Urothelium cell line (cell line): ENCODE measurements around the gene IMPA2.
"Not testable (repeated sequence)": the region's sequence is repeated elsewhere in the genome, so short reads cannot be mapped to it uniquely, and the experiment has no call there.

Experiments
- DNase-seq: peaks from one replicate; pipeline ENCODE4 v3.0.0; 2011; ENCODE audit warnings: low spot score, mixed read lengths
- FAIRE-seq: peaks from 2 replicates; lab custom pipeline; 2011; peaks lifted over from hg19 to GRCh38; lab: Jason Lieb, UNC

The IMPA2 gene

GRCh38 chr18:11981192-11981542, at the start of gene IMPA2:
Gene IMPA2, plus strand, starts transcription at chr18:11981507. Its CDS starts 163 bp downstream, at chr18:11981670.
- DNase-seq, result peak; percentile 100
- peak; percentile 100 for FAIRE-seq

- no peak for DNase-seq
- FAIRE-seq, result peak; percentile 23
Observed at GRCh38 chr18:11932393-11932792, 48.9 kb upstream of the IMPA2 start.

DNA sequence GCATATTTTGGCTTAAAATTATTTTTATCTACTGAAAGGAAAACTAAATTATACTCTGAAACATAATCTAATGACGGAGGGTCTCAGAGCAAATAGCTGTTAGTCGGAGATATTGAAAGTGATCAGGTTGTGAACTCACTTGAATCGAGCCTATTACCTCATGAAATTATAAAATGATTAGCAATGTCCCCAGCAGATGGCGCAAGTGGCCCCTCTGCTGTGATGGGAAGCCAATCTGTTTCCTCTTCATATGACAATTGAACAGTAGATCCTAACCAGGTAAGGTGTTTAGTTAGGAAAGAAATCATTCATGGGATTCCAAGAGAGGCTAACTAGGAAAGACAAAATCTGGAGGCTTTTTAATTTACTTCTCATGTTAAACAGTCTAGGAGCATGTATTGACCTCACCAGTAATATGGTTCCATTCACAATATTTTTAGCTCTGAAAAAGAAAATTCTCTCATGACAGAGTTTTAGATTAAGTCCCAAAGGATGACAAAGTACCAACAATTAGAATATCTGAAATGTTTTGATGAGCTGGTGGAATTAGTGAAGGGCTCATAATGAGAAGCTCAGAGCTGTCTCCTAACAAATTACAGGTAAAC, 43.3 kb upstream of the IMPA2 start:
- peak; percentile 80 for DNase-seq
- peak; percentile 30 for FAIRE-seq

DNA sequence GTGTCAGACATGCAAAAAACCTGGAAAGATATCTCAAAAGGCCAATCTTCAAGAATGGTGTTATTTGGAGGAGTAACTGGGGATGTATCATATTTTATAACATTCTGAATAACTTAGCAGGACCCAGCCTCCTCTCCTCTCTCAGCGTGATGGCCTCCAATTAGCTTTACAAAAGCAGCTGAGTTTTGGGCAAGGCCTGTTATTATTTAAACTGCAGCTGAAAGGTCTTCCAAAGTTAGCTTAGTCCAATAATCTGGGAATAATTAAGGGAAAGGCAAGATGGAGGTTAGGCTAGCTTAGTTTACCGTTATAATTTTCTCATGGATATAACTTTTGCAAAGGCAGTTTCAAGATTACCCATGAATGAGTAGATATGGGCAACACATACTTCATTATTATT, 40.4 kb upstream of the IMPA2 start:
- DNase-seq (no peak), FAIRE-seq (no peak)

- DNase-seq, result no peak
- peak; percentile 46 for FAIRE-seq
Observed at GRCh38 chr18:11943551-11943950, 37.8 kb upstream of the IMPA2 start.

DNA sequence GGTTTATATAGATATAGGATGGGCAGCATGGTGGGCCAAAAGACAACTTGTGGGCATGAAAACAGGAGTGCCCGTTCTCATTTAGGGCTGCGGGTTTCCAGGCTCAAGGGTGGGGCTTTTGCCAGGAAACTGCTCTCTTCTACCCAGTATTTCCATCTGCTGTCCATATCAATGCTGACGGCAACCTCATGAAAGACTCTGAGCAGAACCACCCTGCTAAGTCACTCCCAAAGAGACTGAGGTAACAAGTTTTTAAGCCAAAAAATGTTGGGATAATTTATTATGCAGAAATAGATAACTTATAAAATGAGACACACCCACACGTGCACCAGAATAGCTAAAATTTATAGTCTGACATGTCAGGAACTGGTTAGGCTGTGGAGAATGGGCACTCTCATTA, 37.1 kb upstream of the IMPA2 start:
- DNase-seq (no peak), FAIRE-seq (no peak)

DNA sequence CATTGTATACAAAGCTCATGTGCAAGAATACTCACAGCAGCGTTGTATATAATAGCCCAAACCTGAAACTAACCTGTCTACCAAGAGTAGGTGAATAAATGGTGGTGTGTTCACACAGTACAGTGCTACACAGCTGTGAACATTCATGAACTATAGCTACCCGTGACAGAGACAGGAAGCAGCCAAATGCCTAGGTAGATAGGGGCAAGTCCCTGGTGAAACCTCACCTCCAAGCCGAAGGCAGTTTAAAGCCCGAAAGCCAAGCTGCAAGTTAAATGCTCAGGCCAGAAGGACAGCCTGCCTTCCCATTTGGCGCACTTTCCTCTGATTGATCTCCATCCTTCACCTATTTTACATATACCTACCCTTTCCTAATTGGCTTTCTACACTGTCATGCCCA, 36.5 kb upstream of the IMPA2 start:
- DNase-seq, result no peak
- no peak for FAIRE-seq

GRCh38 chr18:11945834-11946659, 35.3 kb upstream of the IMPA2 start:
- FAIRE-seq, result peak; percentile 30

GRCh38 chr18:11946756-11947155, 34.6 kb upstream of the IMPA2 start:
- DNase-seq, result no peak

More at GRCh38 chr18:11945834-11946659, 35.3 kb upstream of the IMPA2 start:
- not testable (repeated sequence) for DNase-seq

DNA sequence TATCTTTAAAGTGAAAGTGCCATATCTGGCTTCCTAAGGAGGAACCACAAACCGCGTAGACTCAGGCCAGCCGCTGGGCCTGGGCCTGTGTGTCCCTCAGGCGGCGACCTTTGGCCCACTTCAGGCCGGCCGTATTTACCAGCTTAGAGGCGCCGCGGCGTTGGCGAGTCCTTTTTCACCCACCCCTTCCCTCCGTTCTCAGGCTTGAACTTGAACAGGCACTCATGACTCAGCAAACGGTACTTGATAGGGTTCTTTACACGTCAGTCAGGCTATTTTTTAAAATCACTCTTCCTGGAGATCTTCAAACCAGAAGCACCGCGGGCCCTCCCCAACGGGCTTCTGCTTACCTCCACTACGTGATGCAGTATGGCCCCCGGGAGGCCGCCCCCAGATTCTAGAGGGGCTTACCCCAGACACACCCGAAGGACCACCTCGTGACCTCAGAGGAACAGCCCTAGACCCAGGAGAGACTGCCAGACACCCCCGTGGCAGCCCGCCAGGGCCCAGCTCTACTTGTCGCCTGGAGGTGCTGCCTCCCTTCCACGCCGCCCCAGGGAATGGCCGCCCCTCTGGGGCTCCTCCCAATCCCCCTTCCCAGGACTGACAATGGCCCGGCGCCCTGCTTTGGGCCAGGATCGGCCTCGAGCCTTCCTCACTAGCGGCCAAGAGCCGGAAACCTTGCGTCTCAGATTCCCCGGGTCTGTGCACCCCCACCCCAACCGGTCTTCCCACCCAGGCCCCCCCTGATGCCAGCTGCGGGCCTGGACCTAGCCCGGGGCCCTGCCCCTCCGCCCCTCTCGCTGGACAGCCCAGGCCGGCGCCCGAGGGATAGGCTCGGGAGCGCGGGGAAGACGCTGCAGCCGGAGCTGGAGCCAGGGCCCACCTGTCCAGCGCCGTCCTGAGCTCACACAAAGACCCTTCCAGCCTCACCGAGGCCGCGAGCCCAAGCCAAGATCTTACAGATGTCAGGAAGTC, 33.8 kb upstream of the IMPA2 start:
- peak; percentile 93 for FAIRE-seq
- DNase-seq, result peak; percentile 90

More at GRCh38 chr18:11946756-11947155, 34.6 kb upstream of the IMPA2 start:
- FAIRE-seq, result no peak

DNA sequence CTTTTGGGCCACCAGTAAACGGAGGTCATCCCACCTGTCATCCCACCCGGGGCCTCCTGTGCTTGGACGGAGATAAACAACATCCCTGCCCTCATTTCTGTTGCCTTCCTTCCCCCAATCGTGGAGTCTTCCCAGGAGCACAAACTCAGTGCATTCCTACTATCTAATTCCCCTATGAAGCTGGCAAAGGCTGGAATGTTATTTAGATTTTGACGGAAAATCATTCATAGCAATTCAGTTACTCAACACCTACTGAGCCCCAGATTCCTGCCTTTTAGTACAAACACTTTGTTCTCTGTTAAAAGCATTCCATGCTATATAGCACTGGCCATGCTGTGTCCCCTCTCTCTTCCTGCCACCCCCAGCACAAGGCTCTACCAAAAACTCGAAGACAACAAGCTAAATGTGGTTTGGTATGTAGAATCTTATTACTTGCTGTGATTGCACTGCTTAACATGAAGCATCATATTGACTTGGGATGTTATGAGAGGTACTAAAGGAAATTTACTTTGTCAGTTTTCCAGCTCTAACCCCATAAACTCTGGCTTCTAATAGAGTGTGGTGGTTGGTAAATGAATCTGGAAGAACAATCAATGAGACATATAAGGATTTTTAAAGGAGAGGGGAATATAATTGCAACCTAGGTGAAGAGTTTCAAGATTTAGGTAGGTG, 32.3 kb upstream of the IMPA2 start:
- DNase-seq, result no peak
- no peak for FAIRE-seq

DNA sequence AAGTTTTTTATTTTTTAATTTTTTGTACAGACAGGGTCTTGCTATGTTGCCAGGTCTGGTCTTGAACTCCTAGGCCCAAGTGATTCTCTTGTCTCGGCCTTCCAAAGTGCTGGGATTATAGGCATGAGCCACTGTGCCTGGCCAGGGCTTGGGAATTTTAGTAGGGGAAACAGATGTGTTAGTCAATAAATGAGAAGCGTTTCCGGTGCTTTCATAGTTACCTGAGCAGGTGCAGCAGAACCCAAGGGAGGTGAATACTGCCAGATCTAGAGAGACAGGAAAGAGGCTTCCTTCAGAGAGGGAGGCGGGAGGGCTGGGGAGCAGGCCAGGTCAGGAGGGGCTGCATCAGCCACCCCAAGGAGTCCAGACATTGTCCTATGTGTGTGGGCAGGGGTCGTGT, 30.5 kb upstream of the IMPA2 start:
- DNase-seq (no peak), FAIRE-seq (no peak)

DNA sequence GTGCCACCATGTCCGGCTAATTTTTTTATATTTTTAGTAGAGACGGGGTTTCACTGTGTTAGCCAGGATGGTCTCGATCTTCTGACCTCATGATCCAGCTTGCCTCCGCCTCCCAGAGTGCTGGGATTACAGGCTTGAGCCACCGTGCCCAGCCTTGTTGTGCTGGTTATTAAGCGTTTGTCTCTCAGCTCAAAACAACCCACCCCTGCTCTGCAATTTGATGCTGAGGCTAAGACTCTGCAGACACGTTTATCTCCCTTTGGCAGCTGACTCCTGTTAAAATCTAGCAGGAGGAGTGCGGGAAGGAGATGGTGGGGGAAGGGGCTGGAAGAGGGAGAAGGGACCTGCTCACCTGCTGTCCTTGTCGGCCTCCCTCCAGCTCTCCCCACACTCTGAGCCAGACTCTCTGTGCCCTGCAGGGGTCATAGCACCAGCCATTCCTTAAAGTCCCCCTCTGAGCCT, 29.9 kb upstream of the IMPA2 start:
- FAIRE-seq (no peak), DNase-seq (no peak)

GRCh38 chr18:11953113-11953512, 28.2 kb upstream of the IMPA2 start:
- FAIRE-seq (no peak), DNase-seq (no peak)

DNA sequence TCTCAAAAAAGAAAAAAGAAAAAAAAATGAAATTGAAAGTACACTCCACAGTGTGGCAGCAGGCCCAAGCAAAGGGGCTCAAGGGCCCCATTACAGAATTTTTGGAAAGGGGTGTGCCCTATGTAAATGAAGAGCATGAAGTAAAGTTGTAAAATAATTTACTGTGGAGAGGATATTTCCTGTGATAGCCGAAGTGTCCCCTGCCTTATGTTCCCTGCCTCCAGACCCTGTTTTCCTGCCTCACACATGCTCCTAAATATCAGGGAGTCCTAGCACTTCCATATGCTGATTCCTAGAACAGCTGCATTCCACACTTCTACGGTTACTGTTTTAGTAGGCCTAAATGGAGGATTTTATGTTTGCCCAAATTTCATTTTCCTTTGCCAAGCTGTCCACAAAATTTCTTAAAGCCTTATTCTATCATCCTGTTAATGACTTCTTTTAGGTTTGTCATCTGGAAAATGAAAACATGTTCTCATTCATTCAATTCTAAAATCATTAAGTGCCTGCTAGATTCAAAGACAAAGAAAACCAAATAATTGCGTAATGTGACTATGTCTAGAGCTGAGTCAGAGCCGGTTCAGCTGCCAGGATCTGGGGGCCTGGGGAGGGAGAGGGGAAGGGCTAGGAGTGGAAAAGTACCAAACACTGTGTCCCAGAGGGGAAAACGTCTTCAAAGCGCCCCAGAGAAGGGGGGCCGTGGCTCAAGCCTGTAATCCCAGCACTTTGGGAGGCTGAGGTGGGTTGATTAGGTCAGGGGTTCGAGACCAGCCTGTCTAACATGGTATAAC, 25.9 kb upstream of the IMPA2 start:
- DNase-seq, result peak; percentile 96

DNA sequence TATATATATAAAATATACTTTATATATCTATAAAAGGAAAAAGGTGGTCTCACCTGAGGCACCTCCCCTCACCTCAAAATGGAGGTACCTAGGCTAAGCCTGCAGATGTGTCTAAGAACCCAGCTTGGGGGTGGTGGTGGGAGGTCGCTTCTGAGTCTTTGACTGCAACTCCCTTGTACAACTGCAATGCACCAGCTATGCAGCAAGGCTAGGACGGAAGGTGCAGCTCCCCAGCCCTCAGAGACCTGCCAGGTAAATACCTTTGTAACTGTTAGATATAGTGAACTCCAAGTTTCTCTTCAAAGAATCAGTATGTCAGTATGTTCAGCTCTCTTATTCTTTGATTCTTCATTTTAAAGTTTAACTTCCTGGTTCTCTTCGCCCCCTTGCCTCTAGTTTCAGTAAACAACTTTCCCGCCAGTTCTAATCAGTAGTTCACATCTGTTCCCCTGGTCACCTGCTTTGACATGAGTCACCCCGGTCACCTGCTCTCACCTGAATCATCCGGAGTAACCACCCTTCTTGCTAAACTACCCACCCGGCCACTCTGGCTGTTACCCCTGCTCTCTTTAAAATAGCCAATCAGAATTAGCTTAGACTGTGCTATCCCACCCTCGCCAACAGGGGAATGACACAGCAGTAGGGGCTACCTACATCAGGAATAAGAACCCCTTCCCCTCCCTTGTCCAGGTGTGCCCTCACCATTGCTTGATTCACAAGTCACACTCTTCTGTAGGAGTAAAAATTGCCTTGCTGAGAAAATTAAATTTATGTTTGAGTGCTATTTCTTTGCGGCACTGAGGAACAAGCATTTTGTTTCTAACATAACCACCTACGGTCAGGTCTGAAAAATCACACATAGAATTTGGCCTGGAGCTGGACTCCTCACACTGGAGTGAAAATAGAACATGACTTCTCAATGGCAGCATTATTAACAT, 24.7 kb upstream of the IMPA2 start:
- no peak for DNase-seq
- peak; percentile 40 for FAIRE-seq

More for the DNA sequence above, 25.9 kb upstream of the IMPA2 start:
- peak; percentile 50 for FAIRE-seq

DNA sequence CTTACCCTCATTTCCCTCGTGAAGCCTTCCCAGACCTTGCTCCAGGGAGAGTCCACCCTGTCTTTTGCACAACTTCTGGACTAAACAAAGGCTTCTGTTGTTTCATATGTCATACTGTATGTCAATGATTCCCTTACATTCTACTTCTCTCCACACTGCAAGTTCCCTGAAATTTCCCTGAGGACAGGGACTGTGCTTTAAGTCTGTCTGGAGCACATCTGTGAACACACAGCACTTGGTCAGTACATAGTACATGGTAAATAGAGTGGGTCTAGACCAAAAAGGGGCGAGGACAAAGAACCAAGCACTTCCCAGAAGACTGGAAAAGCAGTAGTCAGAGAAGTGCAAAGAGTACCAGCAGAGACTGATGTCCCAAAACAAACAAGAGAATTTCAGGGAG, 23.7 kb upstream of the IMPA2 start:
- FAIRE-seq, result peak; percentile 5
- no peak for DNase-seq

GRCh38 chr18:11959651-11960050, 21.7 kb upstream of the IMPA2 start:
- DNase-seq, FAIRE-seq: not testable (repeated sequence)
